22Rv1 (cell line): Measurements from ENCODE around the gene FIBCD1.
A peak's percentile ranks its signal among the peaks of the same experiment; 100 is the strongest.

Source experiments
- H3K27ac ChIP-seq: fragments of 450-650 bp; 2 replicates; pipeline ENCODE4 v1.5.1; 2017
- ZFX ChIP-seq: fragments of 450-650 bp; IDR thresholded peaks from 2 replicates; pipeline ENCODE4 v1.6.1; 2017; ENCODE audit warnings: antibody characterized with exemption, borderline replicate concordance
- TF ChIP-seq, protein P1 (sequence below): fragments of 450-650 bp; IDR thresholded peaks from 2 replicates; pipeline ENCODE4 v1.5.1; 2017; ENCODE audit warnings: mild to moderate bottlenecking

FIBCD1 gene, protein sequence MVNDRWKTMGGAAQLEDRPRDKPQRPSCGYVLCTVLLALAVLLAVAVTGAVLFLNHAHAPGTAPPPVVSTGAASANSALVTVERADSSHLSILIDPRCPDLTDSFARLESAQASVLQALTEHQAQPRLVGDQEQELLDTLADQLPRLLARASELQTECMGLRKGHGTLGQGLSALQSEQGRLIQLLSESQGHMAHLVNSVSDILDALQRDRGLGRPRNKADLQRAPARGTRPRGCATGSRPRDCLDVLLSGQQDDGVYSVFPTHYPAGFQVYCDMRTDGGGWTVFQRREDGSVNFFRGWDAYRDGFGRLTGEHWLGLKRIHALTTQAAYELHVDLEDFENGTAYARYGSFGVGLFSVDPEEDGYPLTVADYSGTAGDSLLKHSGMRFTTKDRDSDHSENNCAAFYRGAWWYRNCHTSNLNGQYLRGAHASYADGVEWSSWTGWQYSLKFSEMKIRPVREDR

DNA sequence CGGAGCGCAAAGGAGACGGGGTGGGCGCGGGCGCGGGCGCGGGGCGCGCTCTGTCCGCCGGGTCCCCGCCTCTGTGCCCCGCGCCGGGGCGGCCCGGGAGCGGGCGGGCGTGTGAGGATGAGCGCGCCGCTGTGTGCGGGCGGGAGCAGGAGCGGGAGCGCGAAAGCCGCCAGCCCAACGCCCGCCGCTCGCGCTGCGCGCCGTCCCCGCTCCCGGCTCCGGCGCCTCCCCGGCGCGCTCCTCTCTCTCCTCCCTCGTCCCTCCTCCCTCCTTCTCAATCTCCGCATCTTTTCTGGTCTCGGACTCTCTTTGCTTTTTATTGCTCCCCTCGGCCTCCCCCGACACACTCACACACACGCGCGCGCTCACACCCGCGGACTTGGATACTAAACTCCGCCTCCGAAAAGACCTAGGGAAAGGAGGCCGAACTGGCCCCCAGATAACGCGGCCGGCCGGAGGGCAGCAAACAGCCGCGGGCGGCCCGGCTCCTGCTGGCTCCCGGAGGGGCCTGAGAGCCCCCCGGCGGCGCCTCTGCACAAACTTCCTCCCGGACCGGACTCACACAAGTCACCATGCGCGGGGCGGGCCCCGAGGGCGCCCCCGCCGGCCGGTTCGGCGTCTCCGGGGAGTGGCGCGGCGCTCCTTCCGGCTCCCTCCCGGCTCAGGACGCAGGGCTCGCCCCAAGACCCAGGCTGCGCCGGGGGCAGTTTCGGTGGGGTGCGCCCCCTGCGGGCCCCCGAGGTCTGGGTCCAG, at the start of gene FIBCD1:
Gene FIBCD1 (minus strand): TSS at position 596 of the 753 bp plus-strand sequence. CDS start 640 bp downstream, outside the sequence.
- TF ChIP-seq, protein P1, sequence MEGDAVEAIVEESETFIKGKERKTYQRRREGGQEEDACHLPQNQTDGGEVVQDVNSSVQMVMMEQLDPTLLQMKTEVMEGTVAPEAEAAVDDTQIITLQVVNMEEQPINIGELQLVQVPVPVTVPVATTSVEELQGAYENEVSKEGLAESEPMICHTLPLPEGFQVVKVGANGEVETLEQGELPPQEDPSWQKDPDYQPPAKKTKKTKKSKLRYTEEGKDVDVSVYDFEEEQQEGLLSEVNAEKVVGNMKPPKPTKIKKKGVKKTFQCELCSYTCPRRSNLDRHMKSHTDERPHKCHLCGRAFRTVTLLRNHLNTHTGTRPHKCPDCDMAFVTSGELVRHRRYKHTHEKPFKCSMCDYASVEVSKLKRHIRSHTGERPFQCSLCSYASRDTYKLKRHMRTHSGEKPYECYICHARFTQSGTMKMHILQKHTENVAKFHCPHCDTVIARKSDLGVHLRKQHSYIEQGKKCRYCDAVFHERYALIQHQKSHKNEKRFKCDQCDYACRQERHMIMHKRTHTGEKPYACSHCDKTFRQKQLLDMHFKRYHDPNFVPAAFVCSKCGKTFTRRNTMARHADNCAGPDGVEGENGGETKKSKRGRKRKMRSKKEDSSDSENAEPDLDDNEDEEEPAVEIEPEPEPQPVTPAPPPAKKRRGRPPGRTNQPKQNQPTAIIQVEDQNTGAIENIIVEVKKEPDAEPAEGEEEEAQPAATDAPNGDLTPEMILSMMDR: peak; percentile 70
- no peak for TF ChIP-seq ZFX
- H3K27ac ChIP-seq: peak within 1 kb of the TSS; percentile 54

DNA sequence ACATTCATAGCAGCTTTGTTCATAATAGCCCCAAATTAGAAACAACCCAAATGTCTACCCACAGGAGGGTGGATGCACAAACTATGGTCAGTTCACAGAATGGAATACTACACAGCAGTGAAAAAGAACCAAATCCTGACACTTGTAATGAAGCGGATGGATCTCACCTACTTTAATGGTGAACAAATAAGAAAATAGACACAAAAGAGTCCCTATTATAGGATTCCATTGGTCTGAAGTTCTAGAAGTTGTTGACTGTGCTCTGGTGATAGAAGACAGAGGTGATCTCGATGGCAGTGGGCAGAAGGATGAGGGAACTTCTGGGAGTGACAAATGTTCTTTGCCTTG, 49.3 kb upstream of the FIBCD1 start:
- H3K27ac ChIP-seq: no peak overlapping the region
- TF ChIP-seq, protein P1: no peak
- no peak for TF ChIP-seq ZFX

DNA sequence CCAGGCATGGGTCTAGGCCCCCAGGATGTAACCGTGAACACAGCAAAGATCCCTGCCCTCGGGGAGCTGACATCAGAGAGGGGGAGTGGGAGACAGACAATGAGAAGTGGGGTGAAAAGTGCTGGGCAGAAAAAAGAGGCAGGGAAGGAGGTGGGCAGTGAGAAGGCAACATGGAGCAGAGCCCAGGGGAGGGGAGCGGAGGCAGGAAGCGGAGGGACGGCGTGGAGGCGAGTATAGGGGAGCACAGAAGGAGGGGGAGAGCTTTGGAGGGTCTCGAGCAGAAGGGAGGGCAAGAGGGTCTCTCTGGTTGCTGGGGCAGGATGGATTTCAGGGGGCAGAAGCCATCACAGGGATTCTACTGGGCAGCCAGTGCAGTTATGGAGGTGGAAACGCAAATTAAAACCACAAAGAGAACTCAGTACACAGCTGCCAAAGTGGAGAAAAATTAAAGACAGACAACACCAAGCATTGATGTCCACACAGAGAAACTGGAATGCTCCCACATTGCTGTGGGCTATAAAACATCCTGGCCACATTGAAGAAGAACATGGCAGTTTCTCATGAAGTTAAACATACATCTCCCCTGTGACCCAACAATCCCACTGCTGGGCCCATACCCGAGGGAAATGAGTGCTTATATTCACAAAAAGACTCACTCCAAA, 48.8 kb upstream of the FIBCD1 start:
- no peak for TF ChIP-seq ZFX
- TF ChIP-seq, protein P1: no peak
- no peak overlapping the region for H3K27ac ChIP-seq

DNA sequence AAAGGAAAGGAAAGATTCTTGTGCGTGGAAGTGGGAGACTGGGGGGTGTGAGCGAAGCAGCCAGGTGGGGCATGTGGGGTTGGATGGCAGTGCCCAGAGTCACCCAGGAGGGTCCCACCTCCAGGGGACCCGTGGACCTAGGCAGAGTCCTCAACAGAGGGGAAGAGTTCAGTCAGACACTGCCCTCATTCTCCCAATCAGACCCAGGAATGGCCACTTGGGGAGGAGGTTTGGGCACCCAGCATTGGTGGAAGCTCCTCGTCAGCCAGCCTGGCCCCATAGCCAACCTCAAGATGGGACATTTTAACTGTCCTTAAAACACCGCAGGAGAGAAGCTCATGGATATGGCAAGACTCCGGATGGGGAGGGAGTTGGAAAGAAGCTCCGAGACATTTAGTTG, 48.0 kb upstream of the FIBCD1 start:
- TF ChIP-seq ZFX: no peak
- TF ChIP-seq, protein P1: no peak
- H3K27ac ChIP-seq: no peak overlapping the region

DNA sequence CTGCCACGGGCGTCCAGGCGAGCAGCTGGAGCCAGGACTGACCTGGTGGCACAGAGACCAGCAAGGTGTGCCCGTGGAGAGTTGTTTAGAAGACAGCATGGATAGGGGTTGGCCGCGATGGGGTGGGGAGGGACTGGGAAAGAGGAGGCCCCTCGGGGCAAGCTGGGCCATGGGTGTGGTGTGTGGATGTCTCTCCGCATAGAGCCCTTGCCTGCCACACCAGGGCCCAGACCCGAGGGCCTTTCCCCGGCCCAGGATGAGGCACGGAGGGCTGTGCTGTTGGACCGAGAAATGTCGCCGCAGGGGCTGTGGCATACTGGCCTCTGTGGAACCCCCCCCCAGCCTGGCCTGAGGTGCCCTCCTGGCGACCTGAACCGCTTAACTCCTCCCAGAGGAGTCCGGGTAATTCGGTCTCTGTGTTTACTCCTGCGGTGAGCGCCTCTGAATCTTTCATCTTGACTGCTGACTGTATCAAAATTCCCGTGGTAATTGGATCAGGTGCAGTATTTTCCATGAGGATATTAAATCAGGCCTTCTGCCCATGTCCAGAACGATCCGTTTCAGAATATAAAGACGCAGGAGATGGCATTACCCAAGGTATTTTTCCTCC, 47.4 kb upstream of the FIBCD1 start:
- no peak for TF ChIP-seq ZFX
- TF ChIP-seq, protein P1: no peak
- H3K27ac ChIP-seq: no peak overlapping the region

DNA sequence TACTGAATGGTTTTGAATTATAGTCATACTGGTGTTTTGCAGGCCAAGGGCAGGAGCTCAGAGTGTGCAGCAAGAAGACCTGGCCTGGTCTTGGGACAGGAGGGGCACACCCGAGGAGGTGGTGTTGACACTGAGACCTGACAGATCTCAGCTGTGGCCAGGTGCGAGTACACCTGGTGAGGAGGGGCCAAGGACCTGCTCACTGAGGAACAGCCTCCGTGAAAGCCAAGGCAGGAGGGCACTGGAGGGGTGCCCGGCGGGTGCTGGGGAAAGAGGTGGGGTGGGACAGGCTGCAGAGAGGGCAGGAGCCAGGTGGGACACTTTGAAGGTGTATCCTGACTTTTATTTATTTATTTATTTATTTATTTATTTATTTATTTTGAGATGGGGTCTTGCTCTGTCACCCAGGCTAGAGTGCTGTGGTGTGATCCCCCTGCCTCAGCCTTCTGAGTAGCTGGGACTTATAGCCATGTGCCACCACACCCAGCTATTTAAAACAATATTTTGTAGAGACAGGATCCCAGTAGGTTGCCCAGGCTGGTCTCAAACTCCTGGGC, 46.6 kb upstream of the FIBCD1 start:
- TF ChIP-seq ZFX: no peak
- TF ChIP-seq, protein P1: no peak
- no peak overlapping the region for H3K27ac ChIP-seq
